ENCODE measurements around the gene MYL6B. TPM values are rescaled to one million over a fixed set of nuclear protein-coding genes. Genes with fewer than 3 reads are reported as not detected.
"Not testable (repeated sequence)": the region's sequence is repeated elsewhere in the genome, so short reads cannot be mapped to it uniquely, and the experiment has no call there.

The MYL6B gene
- total RNA-seq, 1 donor from 2014 or later, result 70.7 TPM

DNA sequence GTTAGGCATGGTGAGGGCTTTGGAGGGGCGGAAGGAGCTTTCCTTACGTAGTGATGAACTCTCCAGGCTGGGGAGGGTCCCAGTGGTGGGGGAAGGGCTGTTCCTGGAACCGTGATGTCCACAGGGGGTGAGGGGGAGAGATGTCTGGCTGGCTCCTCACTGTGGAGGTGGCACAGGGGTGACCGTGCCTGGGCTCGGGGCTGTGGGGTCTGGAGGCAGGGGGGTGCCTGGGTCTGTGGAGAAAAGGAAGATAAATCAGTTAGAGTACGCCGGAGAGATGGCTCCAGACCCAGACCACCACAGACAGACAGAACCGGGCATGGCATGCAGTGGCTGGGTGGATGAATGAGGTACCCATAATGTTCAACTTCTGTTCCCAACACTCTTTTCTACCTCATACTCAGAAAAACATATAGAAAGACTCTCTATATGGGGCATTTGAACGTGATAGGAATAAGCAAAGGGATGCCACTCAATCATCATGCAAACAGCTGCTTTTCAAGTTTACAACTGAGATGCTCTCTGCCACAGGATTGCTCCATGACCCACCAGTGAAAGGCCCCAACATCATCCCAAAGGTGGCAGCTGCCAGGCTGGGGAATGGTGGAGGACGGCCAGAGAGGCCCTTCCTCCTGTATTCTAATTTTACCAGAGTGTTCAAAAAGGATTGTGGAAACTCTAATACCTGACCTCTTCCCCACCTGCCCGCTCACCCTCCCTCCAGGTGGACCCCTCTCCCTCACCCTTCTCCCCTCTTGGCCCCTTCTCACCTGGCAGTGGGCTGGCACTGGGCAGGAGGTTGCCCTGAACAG lies 11.4 kb downstream of the MYL6B start:
- intact Hi-C loops (cut with micrococcal nuclease), result no loop called here

DNA sequence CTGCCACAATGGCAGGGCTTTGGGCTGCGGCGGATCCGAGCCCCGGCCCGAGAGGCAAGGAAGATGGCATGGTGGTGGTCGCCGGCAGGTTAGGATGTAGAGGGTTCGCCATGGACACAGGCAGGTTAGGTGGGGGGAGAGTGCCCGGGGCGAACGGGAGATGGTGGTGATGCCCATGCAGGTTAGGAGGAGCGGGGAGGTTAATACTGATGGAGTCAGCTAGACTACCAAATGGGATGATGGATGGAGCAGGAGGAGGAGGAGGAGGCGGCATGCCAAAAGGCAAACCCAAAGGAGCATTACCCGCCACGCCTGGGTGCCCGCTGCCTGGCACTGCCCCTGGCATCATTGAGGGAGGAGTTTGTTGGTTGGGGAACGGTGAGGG lies 11.9 kb downstream of the MYL6B start:
- intact Hi-C loops (cut with micrococcal nuclease), result no loop called here

DNA sequence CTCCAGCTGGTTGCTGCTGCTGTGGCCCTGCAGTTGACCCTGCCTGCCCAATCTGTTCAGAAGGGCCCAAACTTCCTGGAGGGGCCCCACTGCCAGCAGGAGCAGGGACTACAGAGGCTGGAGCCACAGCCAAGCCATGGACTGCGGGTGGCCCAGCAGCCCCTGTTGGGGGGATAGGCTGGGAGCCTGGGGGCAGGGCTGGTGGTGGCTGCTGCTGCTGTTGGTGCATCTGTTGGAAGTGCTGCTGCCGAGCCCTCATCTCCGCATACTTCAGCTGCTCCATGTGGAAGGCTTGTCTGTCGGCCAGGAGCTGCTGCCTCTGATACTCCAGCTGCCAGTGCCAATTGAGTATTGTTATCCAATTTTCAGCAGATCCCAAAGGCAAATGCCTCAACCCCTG lies 13.0 kb downstream of the MYL6B start:
- intact Hi-C loops (cut with micrococcal nuclease), result no loop called here

DNA sequence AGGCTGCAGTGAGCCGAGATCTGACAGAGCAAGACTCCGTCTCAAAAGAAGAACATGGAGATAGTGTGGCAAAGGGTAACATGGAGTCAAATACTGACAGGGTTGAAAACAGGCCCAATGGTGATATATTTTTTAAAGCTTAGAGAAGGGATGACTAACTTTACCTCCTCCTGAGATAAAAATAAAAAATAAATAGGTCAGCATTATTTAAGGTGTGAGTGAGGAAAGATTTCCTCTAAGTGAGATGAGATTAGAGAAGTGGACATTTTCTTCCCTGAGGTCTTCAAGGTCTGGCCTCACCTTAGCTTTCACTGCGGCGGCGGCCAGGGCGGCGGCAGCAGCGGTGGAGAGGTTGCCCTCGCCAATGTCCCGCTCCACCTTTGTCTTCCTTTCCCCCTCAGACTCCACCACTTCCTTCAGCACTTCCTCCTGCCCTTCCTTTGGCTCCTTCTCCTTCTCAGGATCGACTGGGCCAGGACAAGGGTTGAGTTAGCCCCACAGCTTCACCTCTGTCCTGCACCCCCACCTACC lies 16.9 kb downstream of the MYL6B start:
- intact Hi-C loops (cut with micrococcal nuclease), result no loop called here

DNA sequence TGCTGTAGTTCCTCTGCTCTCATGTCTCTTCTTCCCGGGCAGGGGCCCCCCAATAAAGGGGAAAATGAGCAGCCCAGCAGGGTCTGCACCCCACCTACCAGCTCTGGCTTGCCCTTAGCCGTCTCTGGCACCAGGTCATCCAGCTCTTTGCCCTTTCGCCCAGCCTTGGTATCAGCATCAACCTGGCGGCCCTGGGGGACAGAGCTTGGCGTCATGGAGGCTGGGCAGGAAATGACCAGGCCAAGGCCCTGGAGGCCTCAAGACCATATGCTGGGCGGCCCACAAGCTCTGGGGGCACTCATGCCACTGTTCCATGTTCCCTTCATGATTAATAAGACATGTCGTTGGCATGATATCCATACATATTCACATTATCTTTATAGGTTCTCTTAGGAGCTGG lies 20.5 kb downstream of the MYL6B start:
- intact Hi-C loops (cut with micrococcal nuclease), result no loop called here

DNA sequence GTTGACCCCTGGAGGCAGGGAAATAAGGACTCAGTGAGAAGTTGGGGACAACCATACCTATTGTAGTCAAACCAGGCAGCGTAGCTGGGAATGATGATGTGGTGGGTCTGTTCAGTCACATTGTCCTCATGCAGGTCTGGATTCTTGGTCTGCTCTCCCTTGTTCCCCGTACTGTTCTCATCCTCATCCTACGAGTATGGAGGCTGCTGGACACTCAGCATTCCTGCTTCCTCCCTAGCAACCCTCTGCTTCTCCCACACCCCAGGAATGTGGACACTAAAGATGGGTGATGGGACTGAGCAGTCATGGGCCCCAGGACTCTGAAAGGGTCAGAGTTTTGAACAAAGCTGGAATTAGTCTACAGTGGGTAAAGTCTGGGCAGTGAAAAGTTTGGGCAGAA lies 26.0 kb downstream of the MYL6B start:
- intact Hi-C loops (cut with micrococcal nuclease), result no loop called here

DNA sequence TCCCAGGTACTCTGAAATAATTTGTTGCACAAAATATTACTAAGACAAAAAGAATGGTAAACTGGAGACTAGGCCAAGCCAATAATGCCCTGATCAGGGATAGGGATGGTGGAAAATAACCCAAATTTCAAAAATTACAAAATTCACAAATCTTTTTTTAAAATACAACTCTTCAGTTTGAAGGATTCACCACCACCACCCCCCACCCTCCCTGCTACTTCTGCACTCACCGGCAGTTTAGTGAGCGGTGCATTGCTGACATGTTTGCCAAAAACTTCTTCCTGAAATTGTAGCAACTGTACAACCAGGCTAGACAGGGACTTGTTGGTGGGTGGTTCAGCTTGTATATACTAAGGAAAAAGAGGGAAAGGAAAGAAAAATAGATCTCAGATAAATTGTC lies 34.6 kb downstream of the MYL6B start:
- intact Hi-C loops (cut with micrococcal nuclease), result loop anchor here (1.0 to 10.0 kb wide), 2 partner anchors 36 to 142 kb away; partner anchors contain the start of gene RPS26

DNA sequence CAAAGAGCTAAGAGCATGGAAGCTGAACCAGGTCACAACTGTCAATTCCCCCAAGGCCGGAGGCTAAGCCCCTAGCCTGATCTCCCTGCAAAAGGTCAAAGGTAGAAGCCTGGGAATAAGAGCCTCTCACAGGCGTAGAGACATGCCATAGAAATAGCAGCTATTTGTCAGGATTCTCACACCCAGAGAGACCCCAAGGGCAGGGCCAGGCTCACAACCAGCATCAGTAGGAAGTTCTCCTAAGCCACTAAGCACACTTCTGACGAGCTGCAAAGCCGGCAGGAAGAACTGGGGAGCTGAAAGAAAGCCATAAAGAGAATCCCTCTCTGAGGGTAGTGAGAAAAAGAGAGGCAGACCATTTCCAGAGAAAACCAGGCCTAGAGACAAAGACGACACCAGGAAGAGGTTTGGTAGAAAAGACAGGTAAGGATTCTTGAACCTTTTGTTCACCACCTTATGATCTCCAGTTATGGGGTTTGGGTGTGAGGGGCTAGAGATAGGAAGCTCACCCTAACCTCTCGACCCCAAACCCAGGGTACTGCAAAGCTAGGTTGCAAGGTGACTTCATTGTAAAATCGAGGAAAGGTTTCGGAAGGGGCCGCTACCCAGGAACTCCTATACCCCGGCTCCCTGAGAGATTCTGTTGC lies 35.9 kb downstream of the MYL6B start:
- intact Hi-C loops (cut with micrococcal nuclease), result loop anchor here (1.0 to 10.0 kb wide), 2 partner anchors 31 to 143 kb away; partner anchors contain the start of gene RPS26

DNA sequence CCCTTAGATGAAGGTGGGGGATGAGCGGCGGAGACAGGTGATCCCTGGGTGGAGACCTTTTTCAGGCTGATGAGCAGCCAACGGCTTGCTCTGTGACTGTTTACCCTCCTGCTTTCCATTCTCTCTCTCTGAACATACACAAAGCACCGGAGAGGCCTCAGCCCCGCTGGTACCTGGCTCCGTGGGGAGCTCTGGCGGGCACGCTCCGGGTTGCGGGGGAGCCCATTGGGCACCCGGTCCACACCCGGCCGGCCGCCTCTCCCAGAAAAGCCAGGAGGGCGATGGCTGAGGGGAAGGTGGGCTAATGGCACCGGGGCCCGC lies 36.4 kb downstream of the MYL6B start:
- intact Hi-C loops (cut with micrococcal nuclease), result loop anchor here (1.0 to 10.0 kb wide), 4 partner anchors 31 to 144 kb away; partner anchors contain the start of genes RPS26 and ZC3H10

DNA sequence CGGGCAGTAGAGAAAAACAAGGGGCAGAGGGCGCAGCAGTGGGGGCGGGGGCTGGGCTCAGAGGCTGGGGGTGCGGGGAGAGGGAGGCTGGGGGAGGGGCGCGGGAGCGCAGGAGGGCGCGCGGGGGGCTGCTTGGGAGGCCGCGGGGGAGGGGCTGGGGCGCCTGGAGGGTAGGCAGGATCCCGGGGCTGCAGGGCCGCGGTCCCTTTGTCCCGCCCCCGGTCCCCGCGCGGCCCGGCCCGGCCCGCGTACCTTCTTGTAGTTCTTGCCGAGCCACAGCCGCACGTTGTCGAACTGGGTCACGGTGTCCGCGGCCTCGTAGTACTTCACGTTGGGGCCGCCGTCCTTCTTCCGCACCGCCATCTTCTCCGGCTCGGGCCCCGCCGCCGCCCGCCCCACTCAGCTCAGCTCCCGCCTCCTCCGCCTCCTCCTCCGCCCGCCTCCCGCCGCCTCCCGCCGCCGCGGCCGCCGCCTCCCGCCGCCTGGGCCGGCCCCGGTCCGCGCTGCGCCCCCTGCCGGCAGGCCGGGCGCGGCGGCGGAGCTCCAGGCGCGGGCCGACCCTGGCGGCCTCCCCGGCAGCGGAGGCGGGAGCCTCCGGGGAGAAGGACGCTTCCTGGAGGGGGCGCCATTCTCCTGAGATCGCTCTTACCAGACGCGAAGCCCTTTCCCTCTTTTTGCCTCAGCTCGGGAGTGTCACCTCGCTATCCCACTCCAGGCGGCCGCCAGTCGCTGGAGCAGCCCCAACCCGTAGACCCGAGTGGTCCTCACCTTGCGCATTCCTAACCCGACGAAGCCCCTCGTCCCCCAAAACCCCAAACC lies 36.9 kb downstream of the MYL6B start, which contains the start of gene SMARCC2:
Gene SMARCC2, minus strand, starts transcription at position 385 of the 819 bp plus-strand sequence. Its CDS starts 22 bp downstream, at position 363.
- intact Hi-C loops (cut with micrococcal nuclease), result loop anchor here (1.0 to 10.0 kb wide), 3 partner anchors 63 to 145 kb away; partner anchors contain the start of genes RPS26 and ZC3H10

DNA sequence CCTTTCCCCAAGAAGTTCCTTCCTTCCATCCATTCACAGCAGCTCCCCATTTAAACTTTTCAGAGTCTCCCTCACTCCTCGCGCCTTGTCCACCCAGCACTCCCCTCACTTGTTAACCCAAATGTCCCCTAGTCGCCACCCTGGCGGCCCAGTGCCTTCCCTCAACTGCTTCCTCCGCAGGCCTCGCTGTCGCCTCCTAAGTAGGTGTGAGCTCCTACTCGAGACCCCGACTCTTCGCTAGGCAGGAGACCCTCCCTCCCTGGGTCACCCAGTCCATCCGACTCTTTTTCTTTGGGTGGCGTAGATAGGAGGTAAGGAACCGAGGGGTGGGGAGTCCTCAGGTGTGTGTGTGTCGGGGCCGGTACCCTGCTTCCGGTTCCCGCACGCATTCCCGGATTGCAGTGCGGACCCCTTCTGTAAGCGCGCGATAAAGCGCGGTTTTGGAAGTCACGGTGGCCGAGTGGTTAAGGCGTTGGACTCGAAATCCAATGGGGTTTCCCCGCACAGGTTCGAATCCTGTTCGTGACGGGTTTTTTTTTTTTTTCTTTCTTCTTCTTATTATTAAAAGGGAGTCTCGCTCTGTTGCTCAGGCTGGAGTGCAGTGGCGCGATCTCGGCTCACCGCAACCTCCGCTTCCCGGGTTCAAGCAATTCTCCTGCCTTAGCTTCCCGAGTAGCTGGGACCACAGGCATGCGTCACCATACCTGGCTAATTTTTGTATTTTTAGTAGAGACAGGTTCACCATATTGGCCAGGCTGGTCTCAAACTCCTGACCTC lies 37.7 kb downstream of the MYL6B start:
- intact Hi-C loops (cut with micrococcal nuclease), result loop anchor here (1.0 to 10.0 kb wide), 3 partner anchors 64 to 145 kb away; partner anchors contain the start of genes RPS26 and ZC3H10

DNA sequence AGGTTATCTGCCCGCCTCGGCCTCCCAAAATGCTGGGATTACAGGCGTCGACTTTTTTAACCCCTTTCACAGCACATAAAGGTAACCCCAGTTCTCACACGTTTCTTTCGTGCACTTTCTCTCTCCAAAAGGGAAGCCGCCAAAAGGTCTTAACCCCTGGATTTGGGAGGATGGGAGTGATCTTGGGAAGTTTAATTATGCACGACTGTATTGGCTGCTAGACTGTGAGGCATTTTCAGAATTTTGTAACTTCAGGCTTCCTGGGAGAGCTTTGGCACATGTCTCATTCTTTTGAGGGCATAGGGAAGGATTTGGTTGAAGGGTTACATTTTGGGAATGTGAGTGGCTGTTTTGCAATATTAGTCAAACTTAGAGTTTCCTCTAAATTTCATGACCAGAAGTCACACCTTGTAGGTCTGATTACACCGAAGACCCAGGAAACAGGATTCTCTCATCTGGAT lies 38.3 kb downstream of the MYL6B start:
- intact Hi-C loops (cut with micrococcal nuclease), result no loop called here

DNA sequence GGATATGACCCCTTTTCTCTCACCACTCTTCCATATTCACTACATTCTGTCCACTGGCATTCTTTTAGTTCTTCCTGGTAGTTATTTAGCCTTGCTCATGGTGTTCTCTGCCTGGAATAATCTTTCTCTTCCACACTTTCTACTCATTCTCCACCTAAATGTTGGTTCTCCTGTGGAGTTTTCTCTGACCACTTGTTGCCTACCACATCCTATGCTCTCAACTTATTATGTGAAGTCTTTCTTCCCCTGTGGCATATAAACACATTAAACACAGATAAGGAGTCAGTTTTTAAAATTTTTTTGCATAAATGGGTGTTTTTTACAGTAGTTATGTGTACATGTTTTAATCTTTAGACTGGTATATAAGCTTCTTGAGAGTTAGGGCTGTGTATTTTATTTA lies 40.2 kb downstream of the MYL6B start:
- intact Hi-C loops (cut with micrococcal nuclease), result loop anchor here (2.0 kb wide), 2 partner anchors 28 to 74 kb away; partner anchors contain the start of genes COQ10A and RNF41

DNA sequence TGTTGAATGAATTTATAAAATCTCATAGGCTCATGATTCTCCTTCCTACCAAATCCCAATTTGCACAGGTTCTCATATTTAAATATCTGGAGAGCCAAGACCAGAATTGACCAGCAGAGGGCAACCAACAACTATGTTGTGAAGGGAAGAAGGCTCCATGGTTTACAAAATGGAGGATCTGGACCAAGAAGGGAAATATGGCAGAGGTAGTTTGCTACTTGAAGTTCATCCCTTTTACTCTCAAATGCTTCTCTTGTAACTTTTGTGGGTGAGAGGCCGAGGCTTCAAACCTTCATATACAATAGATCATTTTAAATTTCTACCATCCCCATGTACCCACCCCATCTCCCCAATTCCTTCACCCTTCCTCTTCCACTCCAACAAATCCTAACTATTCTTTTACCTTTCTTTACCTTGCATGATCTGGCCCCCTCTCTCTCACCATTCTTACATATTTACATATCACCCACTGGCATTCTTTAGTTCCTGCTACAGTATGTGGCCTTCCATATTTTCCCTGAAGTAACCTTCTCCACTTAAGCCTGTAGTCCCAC lies 40.7 kb downstream of the MYL6B start:
- intact Hi-C loops (cut with micrococcal nuclease), result loop anchor here (1.0 to 2.0 kb wide), 5 partner anchors 28 to 271 kb away; partner anchors contain the start of genes ANKRD52, COQ10A, NABP2 and RNF41

DNA sequence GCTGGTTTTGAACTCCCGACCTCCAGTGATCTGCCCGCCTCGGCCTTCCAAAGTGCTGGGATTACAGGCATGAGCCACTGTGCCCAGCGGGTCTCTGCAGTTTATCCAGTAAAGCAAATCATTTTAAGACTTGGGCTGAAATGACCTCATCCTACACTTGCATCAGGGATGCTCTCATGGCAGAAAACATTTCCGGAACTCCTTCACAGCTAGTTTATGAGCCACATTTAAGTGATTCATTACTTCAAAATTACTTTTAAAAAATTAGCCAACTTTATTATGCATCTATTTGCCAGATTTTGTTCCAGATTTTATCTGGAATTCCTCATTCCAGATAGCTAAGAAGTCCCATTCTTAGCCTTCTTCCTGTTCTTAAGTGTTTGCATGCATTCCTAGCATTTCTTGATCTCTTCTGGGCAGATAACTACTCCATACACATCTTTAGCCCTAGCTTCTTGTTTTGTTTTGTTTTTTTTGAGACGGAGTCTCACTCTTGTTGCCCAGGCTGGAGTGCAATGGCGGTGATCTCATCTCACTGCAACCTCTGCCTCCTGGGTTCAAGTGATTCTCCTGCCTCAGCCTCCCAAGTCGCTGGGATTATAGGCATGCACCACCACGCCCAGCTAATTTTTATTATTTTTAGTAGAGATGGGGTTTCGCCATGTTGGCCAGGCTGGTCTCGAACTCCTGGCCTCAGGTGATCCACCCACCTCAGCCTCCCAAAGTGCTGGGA lies 44.6 kb downstream of the MYL6B start:
- intact Hi-C loops (cut with micrococcal nuclease), result not testable (repeated sequence)

DNA sequence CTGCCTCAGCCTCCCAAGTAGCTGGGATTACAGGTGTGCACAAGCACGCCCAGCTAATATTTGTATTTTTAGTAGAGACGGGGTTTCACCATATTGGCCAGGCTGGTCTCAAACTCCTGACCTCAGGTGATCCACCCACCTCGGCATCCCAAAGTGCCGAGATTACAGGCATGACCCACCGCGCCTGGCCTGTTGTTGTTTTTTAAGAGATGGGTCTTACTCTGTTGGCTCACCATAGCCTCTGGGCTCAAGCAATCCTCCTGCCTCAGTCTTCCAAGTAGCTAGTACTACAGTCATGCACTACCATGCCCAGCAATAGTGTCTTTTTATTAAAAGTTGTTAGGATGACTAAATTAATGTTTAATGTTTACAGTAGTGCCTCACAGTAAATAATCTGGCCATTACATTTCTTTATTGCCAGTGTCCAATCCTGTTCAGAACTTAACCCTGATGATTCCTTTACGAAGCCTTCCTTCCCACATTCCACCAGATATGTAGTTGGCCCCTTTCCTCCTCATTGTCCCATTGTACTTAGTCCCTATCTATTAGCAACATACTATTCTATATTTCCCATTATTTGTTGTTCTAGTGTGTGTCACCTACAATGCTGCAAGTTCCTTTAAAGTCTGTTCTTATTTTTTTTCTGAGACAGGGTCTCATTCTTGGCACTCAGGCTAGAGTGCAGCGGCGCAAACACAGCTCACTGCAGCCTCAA lies 45.7 kb downstream of the MYL6B start:
- intact Hi-C loops (cut with micrococcal nuclease), result no loop called here

DNA sequence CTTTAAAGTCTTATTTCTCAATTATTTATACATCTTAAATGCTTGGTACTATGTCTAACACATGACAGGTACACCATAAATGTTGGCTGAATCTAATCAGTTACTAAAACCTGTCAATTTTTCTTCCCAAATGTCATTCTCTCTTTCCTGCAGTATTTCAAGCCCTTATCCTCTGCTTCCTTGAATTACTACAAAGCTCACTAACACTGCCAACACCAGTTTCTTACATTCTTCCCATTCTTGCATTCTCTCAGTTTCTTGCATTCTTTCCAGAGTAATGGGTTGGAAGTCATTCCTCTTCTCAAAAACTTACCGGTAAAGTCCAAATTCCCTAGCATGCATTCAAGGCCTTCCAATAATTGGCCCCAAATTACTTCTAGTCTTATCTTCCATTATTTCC lies 46.4 kb downstream of the MYL6B start:
- intact Hi-C loops (cut with micrococcal nuclease), result no loop called here

DNA sequence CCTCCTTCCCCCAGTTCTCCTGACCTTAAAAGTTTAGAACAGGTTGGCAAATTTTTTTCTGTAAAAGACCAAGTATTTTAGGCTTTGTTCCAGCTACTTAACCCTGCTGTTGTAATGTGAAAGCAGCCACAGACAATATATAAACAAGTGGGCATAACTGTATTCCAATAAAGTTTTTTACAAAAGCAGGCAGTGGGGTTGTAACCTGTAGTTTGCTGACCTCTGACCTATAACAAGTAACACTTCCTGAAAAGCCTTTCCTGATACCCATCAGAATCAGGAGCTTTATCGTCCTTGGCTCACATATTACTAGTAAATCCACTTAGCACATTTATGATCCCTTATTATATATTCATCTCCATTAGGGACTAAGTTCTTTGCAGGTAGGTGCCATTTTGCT lies 50.0 kb downstream of the MYL6B start:
- intact Hi-C loops (cut with micrococcal nuclease), result no loop called here

DNA sequence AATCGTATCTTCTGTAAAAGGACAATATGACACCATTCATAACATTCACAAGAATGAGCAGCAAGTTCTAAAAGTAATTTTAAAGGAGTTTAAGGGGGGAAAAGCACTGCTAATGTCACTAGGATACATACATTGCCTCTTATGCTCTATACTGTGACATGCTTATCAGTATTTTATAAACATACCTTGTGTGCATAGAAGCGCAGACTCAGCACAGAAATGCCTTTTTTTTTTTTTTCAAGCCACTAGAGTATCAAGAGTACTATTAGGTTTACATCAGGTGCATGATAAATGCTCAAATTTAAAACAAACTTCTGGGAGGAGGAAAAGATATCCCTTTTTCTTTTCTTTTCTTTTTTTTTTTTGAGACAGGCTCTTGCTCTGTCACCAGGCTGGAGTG lies 50.5 kb downstream of the MYL6B start:
- intact Hi-C loops (cut with micrococcal nuclease), result no loop called here
